SK-N-SH treated with all-trans-retinoic acid at 6 μM for 48 hours (cell line): Measurements from ENCODE around the gene IKZF2.

Experiments
- ESRRG ChIP-seq: fragments of 250-450 bp; sonication (Bioruptor Pico); IDR thresholded peaks from 2 replicates; pipeline ENCODE4 v1.6.1; 2021; ENCODE audit warnings: mild to moderate bottlenecking
- GLIS3 ChIP-seq: fragments of 250-450 bp; sonication (Bioruptor Pico); IDR thresholded peaks from 2 replicates; pipeline ENCODE4 v1.5.0; 2020; ENCODE audit warnings: mild to moderate bottlenecking, moderate library complexity
- RARB ChIP-seq: fragments of 250-450 bp; sonication (Bioruptor Pico); IDR thresholded peaks from 2 replicates; pipeline ENCODE4 v1.8.0; 2021; ENCODE audit warnings: mild to moderate bottlenecking, moderate library complexity
- SNAI2 ChIP-seq: fragments of 250-450 bp; sonication (Bioruptor Pico); IDR thresholded peaks from 2 replicates; pipeline ENCODE4 v1.5.0; 2020; ENCODE audit warnings: mild to moderate bottlenecking, moderate library complexity
- ZNF565 ChIP-seq: fragments of 450-650 bp; formaldehyde crosslinking; conservative IDR thresholded peaks from 2 replicates; pipeline ENCODE4 v1.5.0; 2020; ENCODE audit warnings: low read depth, mild to moderate bottlenecking, moderate library complexity
- TF ChIP-seq, protein P1 (sequence below): fragments of 250-450 bp; sonication (Bioruptor Pico); IDR thresholded peaks from 2 replicates; pipeline ENCODE4 v1.5.1; 2020; ENCODE audit warnings: low read depth, mild to moderate bottlenecking, moderate library complexity
- TF ChIP-seq, protein P2 (sequence below): fragments of 250-450 bp; sonication (Bioruptor Pico); IDR thresholded peaks from 2 replicates; pipeline ENCODE4 v1.5.0; 2020; ENCODE audit warnings: mild to moderate bottlenecking, moderate library complexity
- TF ChIP-seq, protein P3 (sequence below): fragments of 250-450 bp; sonication (Bioruptor Pico); IDR thresholded peaks from 2 replicates; pipeline ENCODE4 v1.8.0; 2020; ENCODE audit warnings: mild to moderate bottlenecking, moderate library complexity, borderline replicate concordance

DNA sequence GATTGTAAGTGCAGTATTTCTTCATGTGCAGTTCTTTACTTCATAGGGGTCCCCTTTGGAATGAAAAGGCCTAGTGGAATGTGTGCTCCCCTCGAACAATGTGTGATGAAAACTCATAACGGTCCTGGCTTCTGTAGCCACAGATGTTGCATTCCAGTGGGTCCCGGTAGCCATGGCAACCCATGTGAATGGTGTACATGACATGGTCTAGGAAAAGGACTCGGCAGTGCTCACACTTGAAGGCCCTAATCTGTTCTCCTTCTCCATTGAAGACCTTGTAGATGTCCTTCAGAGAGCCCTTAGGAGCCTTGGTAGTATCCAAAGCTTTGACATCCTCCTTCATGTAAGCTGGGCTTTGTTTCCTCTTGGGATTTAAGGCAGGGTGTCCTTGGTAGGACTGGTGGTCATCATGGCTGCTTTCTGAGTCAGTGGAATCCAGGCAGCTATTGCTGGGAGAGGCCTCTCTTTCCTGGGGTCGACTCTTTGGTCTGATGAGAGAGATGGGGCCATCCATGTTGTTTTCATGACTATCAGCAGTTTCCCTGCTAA, 144.0 kb downstream of the IKZF2 start:
- no peak for TF ChIP-seq ESRRG (CRISPR knock-in tag)
- no peak for TF ChIP-seq RARB (CRISPR knock-in tag)
- TF ChIP-seq GLIS3 = no peak
- TF ChIP-seq, protein P1, sequence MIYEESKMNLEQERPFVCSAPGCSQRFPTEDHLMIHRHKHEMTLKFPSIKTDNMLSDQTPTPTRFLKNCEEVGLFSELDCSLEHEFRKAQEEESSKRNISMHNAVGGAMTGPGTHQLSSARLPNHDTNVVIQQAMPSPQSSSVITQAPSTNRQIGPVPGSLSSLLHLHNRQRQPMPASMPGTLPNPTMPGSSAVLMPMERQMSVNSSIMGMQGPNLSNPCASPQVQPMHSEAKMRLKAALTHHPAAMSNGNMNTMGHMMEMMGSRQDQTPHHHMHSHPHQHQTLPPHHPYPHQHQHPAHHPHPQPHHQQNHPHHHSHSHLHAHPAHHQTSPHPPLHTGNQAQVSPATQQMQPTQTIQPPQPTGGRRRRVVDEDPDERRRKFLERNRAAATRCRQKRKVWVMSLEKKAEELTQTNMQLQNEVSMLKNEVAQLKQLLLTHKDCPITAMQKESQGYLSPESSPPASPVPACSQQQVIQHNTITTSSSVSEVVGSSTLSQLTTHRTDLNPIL (CRISPR knock-in tag) = no peak
- TF ChIP-seq ZNF565 (CRISPR knock-in tag) = no peak
- TF ChIP-seq, protein P2, sequence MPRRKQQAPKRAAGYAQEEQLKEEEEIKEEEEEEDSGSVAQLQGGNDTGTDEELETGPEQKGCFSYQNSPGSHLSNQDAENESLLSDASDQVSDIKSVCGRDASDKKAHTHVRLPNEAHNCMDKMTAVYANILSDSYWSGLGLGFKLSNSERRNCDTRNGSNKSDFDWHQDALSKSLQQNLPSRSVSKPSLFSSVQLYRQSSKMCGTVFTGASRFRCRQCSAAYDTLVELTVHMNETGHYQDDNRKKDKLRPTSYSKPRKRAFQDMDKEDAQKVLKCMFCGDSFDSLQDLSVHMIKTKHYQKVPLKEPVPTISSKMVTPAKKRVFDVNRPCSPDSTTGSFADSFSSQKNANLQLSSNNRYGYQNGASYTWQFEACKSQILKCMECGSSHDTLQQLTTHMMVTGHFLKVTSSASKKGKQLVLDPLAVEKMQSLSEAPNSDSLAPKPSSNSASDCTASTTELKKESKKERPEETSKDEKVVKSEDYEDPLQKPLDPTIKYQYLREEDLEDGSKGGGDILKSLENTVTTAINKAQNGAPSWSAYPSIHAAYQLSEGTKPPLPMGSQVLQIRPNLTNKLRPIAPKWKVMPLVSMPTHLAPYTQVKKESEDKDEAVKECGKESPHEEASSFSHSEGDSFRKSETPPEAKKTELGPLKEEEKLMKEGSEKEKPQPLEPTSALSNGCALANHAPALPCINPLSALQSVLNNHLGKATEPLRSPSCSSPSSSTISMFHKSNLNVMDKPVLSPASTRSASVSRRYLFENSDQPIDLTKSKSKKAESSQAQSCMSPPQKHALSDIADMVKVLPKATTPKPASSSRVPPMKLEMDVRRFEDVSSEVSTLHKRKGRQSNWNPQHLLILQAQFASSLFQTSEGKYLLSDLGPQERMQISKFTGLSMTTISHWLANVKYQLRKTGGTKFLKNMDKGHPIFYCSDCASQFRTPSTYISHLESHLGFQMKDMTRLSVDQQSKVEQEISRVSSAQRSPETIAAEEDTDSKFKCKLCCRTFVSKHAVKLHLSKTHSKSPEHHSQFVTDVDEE = no peak
- TF ChIP-seq SNAI2 = no peak
- TF ChIP-seq, protein P3, sequence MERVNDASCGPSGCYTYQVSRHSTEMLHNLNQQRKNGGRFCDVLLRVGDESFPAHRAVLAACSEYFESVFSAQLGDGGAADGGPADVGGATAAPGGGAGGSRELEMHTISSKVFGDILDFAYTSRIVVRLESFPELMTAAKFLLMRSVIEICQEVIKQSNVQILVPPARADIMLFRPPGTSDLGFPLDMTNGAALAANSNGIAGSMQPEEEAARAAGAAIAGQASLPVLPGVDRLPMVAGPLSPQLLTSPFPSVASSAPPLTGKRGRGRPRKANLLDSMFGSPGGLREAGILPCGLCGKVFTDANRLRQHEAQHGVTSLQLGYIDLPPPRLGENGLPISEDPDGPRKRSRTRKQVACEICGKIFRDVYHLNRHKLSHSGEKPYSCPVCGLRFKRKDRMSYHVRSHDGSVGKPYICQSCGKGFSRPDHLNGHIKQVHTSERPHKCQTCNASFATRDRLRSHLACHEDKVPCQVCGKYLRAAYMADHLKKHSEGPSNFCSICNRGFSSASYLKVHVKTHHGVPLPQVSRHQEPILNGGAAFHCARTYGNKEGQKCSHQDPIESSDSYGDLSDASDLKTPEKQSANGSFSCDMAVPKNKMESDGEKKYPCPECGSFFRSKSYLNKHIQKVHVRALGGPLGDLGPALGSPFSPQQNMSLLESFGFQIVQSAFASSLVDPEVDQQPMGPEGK (CRISPR knock-in tag) = no peak
